ENCODE data around the gene TRMT1. TPM values are rescaled to one million over a fixed set of nuclear protein-coding genes. Genes with fewer than 3 reads are reported as not detected.

TRMT1 gene
- total and polyA plus RNA-seq, 2 donors (not counting 1 experiment from before 2014, with no cell fraction given), result 12.2 to 20.3 TPM

DNA sequence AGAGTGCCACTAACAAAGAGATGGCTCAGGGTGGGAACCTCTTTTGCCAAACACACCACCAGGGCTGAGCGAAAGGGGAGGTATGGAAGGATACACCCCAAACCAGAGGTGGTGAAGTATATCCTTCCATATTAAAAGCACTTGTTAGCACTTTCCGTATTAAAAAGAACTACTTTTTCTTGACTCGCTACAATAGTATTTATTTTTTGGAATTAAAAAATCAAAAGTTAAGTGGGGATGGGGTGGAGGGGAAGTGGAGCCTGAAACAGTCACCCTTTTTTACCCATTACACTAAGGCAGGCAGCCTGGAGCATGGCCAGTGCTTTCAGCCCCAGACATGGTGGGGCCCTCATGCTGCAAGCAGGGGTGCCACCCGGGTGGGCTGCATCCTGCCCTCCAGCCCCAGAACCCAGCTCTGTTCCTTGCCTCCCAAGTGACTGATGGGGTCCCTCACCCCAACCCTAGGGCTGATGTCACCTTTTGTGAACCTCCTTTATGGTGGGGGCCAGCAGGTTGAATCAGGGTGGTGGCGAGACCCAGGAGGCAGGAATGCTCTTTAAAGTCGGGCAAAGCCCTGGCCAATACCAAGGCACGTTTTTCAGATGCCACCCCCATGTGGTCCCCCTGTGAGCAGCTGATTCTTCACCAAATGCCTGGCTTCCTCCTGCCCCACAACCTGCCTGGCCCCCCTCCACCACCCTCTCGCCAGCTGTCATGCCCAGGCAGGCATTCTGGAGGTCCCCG lies 44.9 kb downstream of the TRMT1 start:
- Histone ChIP-seq H3K4me2 (ENCODE audit: extremely low read depth, insufficient read depth, low read length) (no peak overlapping the region), H3K79me2 (ENCODE audit: control insufficient read depth, insufficient read depth, low read length) (peaks cover 49% of the 10 kb centered on the region), H2AFZ (ENCODE audit: low read length) (no peak overlapping the region), H3K27ac (ENCODE audit: insufficient read depth, low read length) (no peak overlapping the region), H3K9me3 (ENCODE audit: control insufficient read depth, insufficient read depth, low read depth, low read length) (no peaks in the 10 kb centered on the region), H3K27me3 (ENCODE audit: control insufficient read depth, insufficient read depth, low read length) (no peaks in the 10 kb centered on the region), H3K4me1 (ENCODE audit: control insufficient read depth, extremely low read depth, insufficient read depth, low read length) (peaks cover 12% of the 10 kb centered on the region), H3K36me3 (ENCODE audit: control insufficient read depth, insufficient read depth, low read length) (peaks cover 18% of the 10 kb centered on the region), H3K9ac (ENCODE audit: insufficient read depth, low read length) (no peak overlapping the region), H3K4me3 (replicated peaks in 1 of 4; ENCODE audit: control extremely low read depth in 1 of 4, insufficient read depth in 1 of 4, low read depth in 3 of 4, low read length in 4 of 4) (no peak overlapping the region), H4K20me1 (ENCODE audit: control insufficient read depth, extremely low read depth, insufficient read depth, low read length) (no peaks in the 10 kb centered on the region)
- DNase-seq (ENCODE audit: low read depth in 2 of 2), result no peak
- TF ChIP-seq, protein P1, sequence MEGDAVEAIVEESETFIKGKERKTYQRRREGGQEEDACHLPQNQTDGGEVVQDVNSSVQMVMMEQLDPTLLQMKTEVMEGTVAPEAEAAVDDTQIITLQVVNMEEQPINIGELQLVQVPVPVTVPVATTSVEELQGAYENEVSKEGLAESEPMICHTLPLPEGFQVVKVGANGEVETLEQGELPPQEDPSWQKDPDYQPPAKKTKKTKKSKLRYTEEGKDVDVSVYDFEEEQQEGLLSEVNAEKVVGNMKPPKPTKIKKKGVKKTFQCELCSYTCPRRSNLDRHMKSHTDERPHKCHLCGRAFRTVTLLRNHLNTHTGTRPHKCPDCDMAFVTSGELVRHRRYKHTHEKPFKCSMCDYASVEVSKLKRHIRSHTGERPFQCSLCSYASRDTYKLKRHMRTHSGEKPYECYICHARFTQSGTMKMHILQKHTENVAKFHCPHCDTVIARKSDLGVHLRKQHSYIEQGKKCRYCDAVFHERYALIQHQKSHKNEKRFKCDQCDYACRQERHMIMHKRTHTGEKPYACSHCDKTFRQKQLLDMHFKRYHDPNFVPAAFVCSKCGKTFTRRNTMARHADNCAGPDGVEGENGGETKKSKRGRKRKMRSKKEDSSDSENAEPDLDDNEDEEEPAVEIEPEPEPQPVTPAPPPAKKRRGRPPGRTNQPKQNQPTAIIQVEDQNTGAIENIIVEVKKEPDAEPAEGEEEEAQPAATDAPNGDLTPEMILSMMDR (conservative IDR thresholded peaks at IDR 0.05 in 1 of 2, IDR thresholded peaks at IDR 0.05 in 1 of 2; ENCODE audit: low read depth in 1 of 2, low read length in 2 of 2), result no peak

DNA sequence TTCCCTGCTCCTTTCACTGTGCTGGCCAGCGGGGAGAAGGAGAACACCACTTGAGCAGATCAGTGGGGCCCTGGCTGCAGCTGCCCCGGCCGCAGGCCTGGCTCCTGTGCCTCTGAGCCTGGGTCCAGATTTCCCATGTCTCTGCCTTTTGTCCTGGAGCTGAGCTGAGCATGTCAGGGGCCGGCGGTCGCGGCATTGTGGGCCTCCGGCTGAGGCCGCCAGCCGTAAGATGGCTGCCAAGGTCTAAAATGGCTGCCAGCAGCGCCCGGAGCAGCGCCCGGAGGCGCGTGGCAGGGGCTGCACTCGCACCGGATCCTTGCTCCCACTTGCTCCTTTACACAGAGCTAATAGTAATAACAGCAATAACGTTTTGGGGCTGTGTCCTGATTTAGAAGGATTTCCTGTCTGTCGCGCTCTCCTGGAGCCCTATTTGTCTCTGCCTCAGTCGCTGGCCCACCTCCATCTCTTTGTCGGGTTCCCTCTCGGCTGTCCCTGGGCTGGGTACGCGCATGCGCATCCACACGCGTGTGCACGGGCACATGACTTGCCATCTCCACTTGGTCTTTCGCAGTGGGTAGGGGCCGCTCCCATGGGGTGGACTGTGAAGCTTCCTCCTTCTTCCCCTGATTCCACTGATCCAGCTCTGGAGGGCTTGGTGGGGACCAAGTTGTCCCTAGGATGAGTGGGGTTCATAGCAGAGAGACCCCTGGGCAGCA lies 46.0 kb downstream of the TRMT1 start:
- Histone ChIP-seq H3K36me3 (ENCODE audit: control insufficient read depth, insufficient read depth, low read length) (peaks cover 13% of the 10 kb centered on the region), H3K9me3 (ENCODE audit: control insufficient read depth, insufficient read depth, low read depth, low read length) (no peaks in the 10 kb centered on the region), H3K27me3 (ENCODE audit: control insufficient read depth, insufficient read depth, low read length) (no peaks in the 10 kb centered on the region), H3K4me3 (replicated peaks in 1 of 4; ENCODE audit: control extremely low read depth in 1 of 4, insufficient read depth in 1 of 4, low read depth in 3 of 4, low read length in 4 of 4) (no peak overlapping the region), H2AFZ (ENCODE audit: low read length) (no peak overlapping the region), H3K79me2 (ENCODE audit: control insufficient read depth, insufficient read depth, low read length) (peaks cover 60% of the 10 kb centered on the region), H3K4me2 (ENCODE audit: extremely low read depth, insufficient read depth, low read length) (peak overlapping the region; percentile 25), H3K4me1 (ENCODE audit: control insufficient read depth, extremely low read depth, insufficient read depth, low read length) (peaks cover 6% of the 10 kb centered on the region), H3K27ac (ENCODE audit: insufficient read depth, low read length) (peak overlapping the region; percentile 44), H3K9ac (ENCODE audit: insufficient read depth, low read length) (peak overlapping the region; percentile 30), H4K20me1 (ENCODE audit: control insufficient read depth, extremely low read depth, insufficient read depth, low read length) (no peaks in the 10 kb centered on the region)
- TF ChIP-seq EZH2 (IDR thresholded peaks at IDR 0.05; ENCODE audit: low read length, missing control alignments), result no peak
- TF ChIP-seq, protein P1 (conservative IDR thresholded peaks at IDR 0.05 in 1 of 2, IDR thresholded peaks at IDR 0.05 in 1 of 2; ENCODE audit: low read depth in 1 of 2, low read length in 2 of 2), result no peak
- DNase-seq (ENCODE audit: low read depth in 2 of 2), result no peak

All from fibroblast of lung (primary cell).